ENCODE results near the gene CDYL.

Gene CDYL

GRCh38 chr6:4903751-4904370 lies 127.7 kb downstream of the CDYL start:
- DNase-seq (ENCODE audit: low read depth), result no peak
- H3K4me3 ChIP-seq (ENCODE audit: low read depth, low read length), result no peak overlapping the region
- TF ChIP-seq CTCF (conservative IDR thresholded peaks at IDR 0.05; ENCODE audit: low read depth, low read length), result no peak

GRCh38 chr6:4904461-4905025 lies 128.3 kb downstream of the CDYL start:
- DNase-seq (ENCODE audit: low read depth), result no peak
- no peak overlapping the region for H3K4me3 ChIP-seq (ENCODE audit: low read depth, low read length)
- TF ChIP-seq CTCF (conservative IDR thresholded peaks at IDR 0.05; ENCODE audit: low read depth, low read length), result no peak

- DNase-seq (ENCODE audit: low read depth), result no peak
- no peak overlapping the region for H3K4me3 ChIP-seq (ENCODE audit: low read depth, low read length)
- no peak for TF ChIP-seq CTCF (conservative IDR thresholded peaks at IDR 0.05; ENCODE audit: low read depth, low read length)
These were observed 129.6 kb downstream of the CDYL start for GRCh38 chr6:4905826-4906225.

- no peak for TF ChIP-seq CTCF (conservative IDR thresholded peaks at IDR 0.05; ENCODE audit: low read depth, low read length)
- DNase-seq (ENCODE audit: low read depth), result no peak
- H3K4me3 ChIP-seq (ENCODE audit: low read depth, low read length), result no peak overlapping the region
These were observed 130.4 kb downstream of the CDYL start for GRCh38 chr6:4906293-4907276.

- DNase-seq (ENCODE audit: low read depth), result no peak
- H3K4me3 ChIP-seq (ENCODE audit: low read depth, low read length), result no peak overlapping the region
- no peak for TF ChIP-seq CTCF (conservative IDR thresholded peaks at IDR 0.05; ENCODE audit: low read depth, low read length)
These were observed 131.4 kb downstream of the CDYL start for GRCh38 chr6:4907602-4908001.

- no peak for TF ChIP-seq CTCF (conservative IDR thresholded peaks at IDR 0.05; ENCODE audit: low read depth, low read length)
- DNase-seq (ENCODE audit: low read depth), result no peak
- H3K4me3 ChIP-seq (ENCODE audit: low read depth, low read length), result no peak overlapping the region
These were observed 131.9 kb downstream of the CDYL start for GRCh38 chr6:4908062-4908461.
